Activated T-helper 2 cell treated with anti-CD3 and anti-CD28 coated beads, Interferon-gamma antibody, Interleukin-2, Interleukin-4, amounts not matched to agents 10 μg/mL and 5 μg/mL and 100 μg/mL, durations not matched to agents 14 hours and 24 hours and 36 hours (primary cell): ENCODE measurements around the gene HSPG2. TPM values are rescaled to one million over a fixed set of nuclear protein-coding genes. Genes with fewer than 3 reads are reported as not detected.

ENCODE experiments used
- DNase-seq: peaks from one replicate; pipeline ENCODE4 v3.0.0; 2021; ENCODE audit warnings: low spot score
- H3K27ac Mint-ChIP-seq: one replicate; pipeline ENCODE4 v1.8.0; 2021; ENCODE audit warnings: mixed read lengths
- H3K27me3 Mint-ChIP-seq: one replicate; pipeline ENCODE4 v1.8.0; 2021; ENCODE audit warnings: low read depth, mixed read lengths
- H3K36me3 Mint-ChIP-seq: one replicate; pipeline ENCODE4 v1.8.0; 2021; ENCODE audit warnings: low read depth, mixed read lengths
- H3K4me1 Mint-ChIP-seq: one replicate; pipeline ENCODE4 v1.8.0; 2021; ENCODE audit warnings: low read depth, mixed read lengths
- H3K4me3 Mint-ChIP-seq: one replicate; pipeline ENCODE4 v1.8.0; 2021; ENCODE audit warnings: low read depth, mild to moderate bottlenecking, moderate library complexity, mixed read lengths
- H3K9me3 Mint-ChIP-seq: one replicate; pipeline ENCODE4 v1.8.0; 2021; ENCODE audit warnings: mixed read lengths
- intact Hi-C: fragments of 100-400 bp; cut with micrococcal nuclease; formaldehyde crosslinking; loops from one replicate; pipeline ENCODE4 v1.15.1; 2023
- total RNA-seq: library from RNA; stranded (reverse); gene quantifications from 2 replicates; pipeline ENCODE4 v1.2.3, GENCODE V29; 2022

Gene HSPG2
- total RNA-seq, 1 donor from 2014 or later: 4.1 TPM

- Mint-ChIP-seq H3K9me3 (no peaks in the 10 kb centered on the region), H3K36me3 (no peaks in the 10 kb centered on the region), H3K4me1 (no peaks in the 10 kb centered on the region), H3K27ac (no peak overlapping the region), H3K4me3 (no peak overlapping the region), H3K27me3 (no peaks in the 10 kb centered on the region)
- no peak for DNase-seq
- intact Hi-C loops: no loop called here
These were observed 42.9 kb downstream of the HSPG2 start for GRCh38 chr1:21894034-21894881.

GRCh38 chr1:21893046-21893805 is 43.9 kb downstream of the HSPG2 start:
- no peak for DNase-seq
- no peak overlapping the region for H3K4me3 Mint-ChIP-seq
- H3K4me1 Mint-ChIP-seq: no peaks in the 10 kb centered on the region
- H3K27ac Mint-ChIP-seq: no peak overlapping the region
- H3K36me3 Mint-ChIP-seq: no peaks in the 10 kb centered on the region
- H3K27me3 Mint-ChIP-seq: no peaks in the 10 kb centered on the region
- H3K9me3 Mint-ChIP-seq: no peaks in the 10 kb centered on the region
- intact Hi-C loops: no loop called here

GRCh38 chr1:21891621-21892479 is 45.3 kb downstream of the HSPG2 start:
- H3K27me3 Mint-ChIP-seq: no peaks in the 10 kb centered on the region
- no peak for DNase-seq
- intact Hi-C loops: no loop called here

GRCh38 chr1:21891081-21891480 is 46.0 kb downstream of the HSPG2 start:
- H3K4me1 Mint-ChIP-seq: no peaks in the 10 kb centered on the region
- H3K27ac Mint-ChIP-seq: no peak overlapping the region
- H3K4me3 Mint-ChIP-seq: no peak overlapping the region
- DNase-seq: no peak
- H3K27me3 Mint-ChIP-seq: no peaks in the 10 kb centered on the region
- no peaks in the 10 kb centered on the region for H3K36me3 Mint-ChIP-seq
- intact Hi-C loops: no loop called here
- H3K9me3 Mint-ChIP-seq: no peaks in the 10 kb centered on the region

More at GRCh38 chr1:21891621-21892479, 45.3 kb downstream of the HSPG2 start:
- Mint-ChIP-seq H3K27ac (no peak overlapping the region), H3K36me3 (no peaks in the 10 kb centered on the region), H3K4me3 (no peak overlapping the region), H3K4me1 (no peaks in the 10 kb centered on the region), H3K9me3 (no peaks in the 10 kb centered on the region)

GRCh38 chr1:21888500-21888899 is 48.6 kb downstream of the HSPG2 start:
- intact Hi-C loops: no loop called here
- H3K27me3 Mint-ChIP-seq: no peaks in the 10 kb centered on the region
- DNase-seq: no peak
- no peaks in the 10 kb centered on the region for H3K4me1 Mint-ChIP-seq
- H3K27ac Mint-ChIP-seq: no peak overlapping the region
- no peaks in the 10 kb centered on the region for H3K9me3 Mint-ChIP-seq
- no peaks in the 10 kb centered on the region for H3K36me3 Mint-ChIP-seq
- H3K4me3 Mint-ChIP-seq: no peak overlapping the region

GRCh38 chr1:21887796-21888195 is 49.3 kb downstream of the HSPG2 start:
- no peaks in the 10 kb centered on the region for H3K27me3 Mint-ChIP-seq

GRCh38 chr1:21887216-21887736 is 49.8 kb downstream of the HSPG2 start:
- Mint-ChIP-seq H3K9me3 (no peaks in the 10 kb centered on the region), H3K4me3 (no peak overlapping the region), H3K27ac (no peak overlapping the region), H3K4me1 (no peaks in the 10 kb centered on the region), H3K27me3 (no peaks in the 10 kb centered on the region), H3K36me3 (no peaks in the 10 kb centered on the region)
- no peak for DNase-seq
- intact Hi-C loops: no loop called here

More at GRCh38 chr1:21887796-21888195, 49.3 kb downstream of the HSPG2 start:
- Mint-ChIP-seq H3K36me3 (no peaks in the 10 kb centered on the region), H3K4me3 (no peak overlapping the region), H3K9me3 (no peaks in the 10 kb centered on the region), H3K4me1 (no peaks in the 10 kb centered on the region), H3K27ac (no peak overlapping the region)
- no peak for DNase-seq
- intact Hi-C loops: no loop called here

GRCh38 chr1:21886486-21887215 is 50.5 kb downstream of the HSPG2 start:
- DNase-seq: no peak
- intact Hi-C loops: no loop called here
- H3K27me3 Mint-ChIP-seq: no peaks in the 10 kb centered on the region
- H3K9me3 Mint-ChIP-seq: no peaks in the 10 kb centered on the region
- no peaks in the 10 kb centered on the region for H3K36me3 Mint-ChIP-seq
- H3K4me3 Mint-ChIP-seq: no peak overlapping the region
- H3K27ac Mint-ChIP-seq: no peak overlapping the region
- H3K4me1 Mint-ChIP-seq: no peaks in the 10 kb centered on the region

- DNase-seq: no peak
- Mint-ChIP-seq H3K4me1 (no peaks in the 10 kb centered on the region), H3K4me3 (no peak overlapping the region), H3K36me3 (no peaks in the 10 kb centered on the region), H3K27me3 (no peaks in the 10 kb centered on the region), H3K27ac (no peak overlapping the region), H3K9me3 (no peaks in the 10 kb centered on the region)
- intact Hi-C loops: no loop called here
These were observed 51.7 kb downstream of the HSPG2 start for GRCh38 chr1:21885236-21886037.

- Mint-ChIP-seq H3K9me3 (no peaks in the 10 kb centered on the region), H3K36me3 (no peaks in the 10 kb centered on the region), H3K27ac (no peak overlapping the region), H3K27me3 (no peaks in the 10 kb centered on the region), H3K4me3 (no peak overlapping the region), H3K4me1 (no peaks in the 10 kb centered on the region)
- intact Hi-C loops: no loop called here
- DNase-seq: no peak
These were observed 52.5 kb downstream of the HSPG2 start for GRCh38 chr1:21884456-21885235.
